ENCODE data around the gene TBX4.

The TBX4 gene

DNA sequence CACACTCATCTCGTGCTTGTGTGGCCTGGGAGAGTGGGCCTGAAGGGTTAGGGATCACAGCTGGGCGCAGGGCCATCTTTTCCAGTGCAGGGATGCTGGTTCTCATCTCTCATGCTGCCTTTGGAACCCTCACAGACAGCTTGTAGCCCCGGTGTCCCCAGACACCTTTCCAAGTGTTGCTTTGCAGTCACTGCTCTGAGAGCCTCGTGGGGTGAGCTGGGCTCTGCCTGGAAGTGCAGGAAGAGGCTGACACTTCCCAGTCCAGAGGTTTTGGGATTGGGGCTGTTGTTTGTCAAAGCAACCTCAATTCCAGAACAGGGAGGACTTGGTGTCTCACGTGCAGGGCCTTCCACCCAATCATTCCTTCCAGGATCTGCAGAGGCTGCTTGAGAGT is 28.2 kb downstream of the TBX4 start:
- Histone ChIP-seq H3K79me2 (ENCODE audit: insufficient read depth, low read depth) (no peaks in the 10 kb centered on the region), H3K4me2 (no peak overlapping the region), H3K9ac (no peak overlapping the region), H2AFZ (ENCODE audit: low read depth) (no peak overlapping the region), H4K20me1 (ENCODE audit: insufficient read depth) (no peaks in the 10 kb centered on the region), H3K27me3 (ENCODE audit: insufficient read depth, low read depth) (no peaks in the 10 kb centered on the region), H3K27ac (no peak overlapping the region), H3K36me3 (ENCODE audit: insufficient read depth) (no peaks in the 10 kb centered on the region), H3K4me1 (ENCODE audit: low read depth, poor library complexity, severe bottlenecking) (no peaks in the 10 kb centered on the region), H3K4me3 (IDR thresholded peaks at IDR 0.05; ENCODE audit: insufficient read depth, low read depth, low read length) (no peak overlapping the region)
- TF ChIP-seq CTCF (conservative IDR thresholded peaks at IDR 0.05; ENCODE audit: low read depth, low read length), result no peak

DNA sequence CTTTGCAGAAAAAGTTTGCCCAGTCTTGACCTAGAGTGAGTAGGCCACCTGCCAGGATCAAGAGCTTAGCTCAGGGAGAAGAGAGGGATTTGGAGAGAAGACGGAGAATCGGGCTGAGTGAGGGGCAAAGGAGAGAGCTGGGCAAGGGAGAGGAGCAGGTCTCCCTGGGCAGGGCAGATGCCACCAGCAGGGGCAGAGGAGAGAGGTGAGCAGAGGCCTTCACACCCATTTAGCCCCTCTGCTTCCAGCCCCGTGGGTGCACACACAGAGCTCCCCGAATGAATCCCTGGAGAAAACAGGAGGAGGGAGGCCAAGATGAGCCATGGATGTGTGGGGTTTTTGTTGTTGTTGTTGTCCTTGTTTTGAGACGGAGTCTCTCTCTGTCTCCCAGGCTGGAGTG is 29.2 kb downstream of the TBX4 start:
- Histone ChIP-seq H3K4me1 (ENCODE audit: low read depth, poor library complexity, severe bottlenecking) (no peaks in the 10 kb centered on the region), H3K36me3 (ENCODE audit: insufficient read depth) (no peaks in the 10 kb centered on the region), H2AFZ (ENCODE audit: low read depth) (no peak overlapping the region), H3K79me2 (ENCODE audit: insufficient read depth, low read depth) (no peaks in the 10 kb centered on the region), H3K9ac (no peak overlapping the region), H3K27ac (no peak overlapping the region), H3K27me3 (ENCODE audit: insufficient read depth, low read depth) (no peaks in the 10 kb centered on the region), H3K4me2 (no peak overlapping the region), H3K4me3 (IDR thresholded peaks at IDR 0.05; ENCODE audit: insufficient read depth, low read depth, low read length) (no peak overlapping the region), H4K20me1 (ENCODE audit: insufficient read depth) (no peaks in the 10 kb centered on the region)
- no peak for TF ChIP-seq CTCF (conservative IDR thresholded peaks at IDR 0.05; ENCODE audit: low read depth, low read length)

DNA sequence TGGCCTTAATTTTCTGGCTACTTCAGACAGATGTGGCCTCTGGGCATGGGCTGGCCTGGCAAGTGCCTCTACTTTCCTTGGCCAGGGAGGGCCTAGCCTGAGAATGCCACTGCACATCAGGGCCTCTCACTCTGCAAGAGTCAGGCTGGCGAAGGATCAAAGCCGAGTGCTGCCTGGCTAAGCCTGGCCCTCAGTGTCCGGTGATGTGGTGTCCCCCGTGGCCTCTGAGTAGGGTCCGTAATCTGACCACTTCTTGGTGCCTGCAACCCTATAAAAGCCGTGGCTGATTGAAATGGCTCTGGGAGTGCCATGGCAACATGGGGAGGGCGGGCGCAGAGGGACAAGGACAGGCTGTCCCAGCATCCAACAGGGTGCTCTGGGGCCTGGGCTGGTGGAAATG is 30.2 kb downstream of the TBX4 start:
- Histone ChIP-seq H3K36me3 (ENCODE audit: insufficient read depth) (no peaks in the 10 kb centered on the region), H3K9ac (no peak overlapping the region), H3K4me3 (IDR thresholded peaks at IDR 0.05; ENCODE audit: insufficient read depth, low read depth, low read length) (no peak overlapping the region), H3K4me2 (no peak overlapping the region), H3K27me3 (ENCODE audit: insufficient read depth, low read depth) (no peaks in the 10 kb centered on the region), H3K79me2 (ENCODE audit: insufficient read depth, low read depth) (no peaks in the 10 kb centered on the region), H3K27ac (no peak overlapping the region), H2AFZ (ENCODE audit: low read depth) (no peak overlapping the region), H4K20me1 (ENCODE audit: insufficient read depth) (no peaks in the 10 kb centered on the region), H3K4me1 (ENCODE audit: low read depth, poor library complexity, severe bottlenecking) (no peaks in the 10 kb centered on the region)
- no peak for TF ChIP-seq CTCF (conservative IDR thresholded peaks at IDR 0.05; ENCODE audit: low read depth, low read length)

- no peaks in the 10 kb centered on the region for H3K36me3 ChIP-seq (ENCODE audit: insufficient read depth)
- H3K4me1 ChIP-seq (ENCODE audit: low read depth, poor library complexity, severe bottlenecking), result no peaks in the 10 kb centered on the region
- no peak for TF ChIP-seq CTCF (conservative IDR thresholded peaks at IDR 0.05; ENCODE audit: low read depth, low read length)
- H2AFZ ChIP-seq (ENCODE audit: low read depth), result no peak overlapping the region
- H3K4me3 ChIP-seq (IDR thresholded peaks at IDR 0.05; ENCODE audit: insufficient read depth, low read depth, low read length), result no peak overlapping the region
- H4K20me1 ChIP-seq (ENCODE audit: insufficient read depth), result no peaks in the 10 kb centered on the region
- H3K27ac ChIP-seq, result no peak overlapping the region
- no peak overlapping the region for H3K4me2 ChIP-seq
- H3K79me2 ChIP-seq (ENCODE audit: insufficient read depth, low read depth), result no peaks in the 10 kb centered on the region
- H3K27me3 ChIP-seq (ENCODE audit: insufficient read depth, low read depth), result no peaks in the 10 kb centered on the region
- no peak overlapping the region for H3K9ac ChIP-seq
Observed at GRCh38 chr17:61483778-61484116, 31.5 kb downstream of the TBX4 start.

- Histone ChIP-seq H3K4me1 (ENCODE audit: low read depth, poor library complexity, severe bottlenecking) (no peaks in the 10 kb centered on the region), H3K27me3 (ENCODE audit: insufficient read depth, low read depth) (no peaks in the 10 kb centered on the region), H3K4me3 (IDR thresholded peaks at IDR 0.05; ENCODE audit: insufficient read depth, low read depth, low read length) (no peak overlapping the region), H3K79me2 (ENCODE audit: insufficient read depth, low read depth) (no peaks in the 10 kb centered on the region), H4K20me1 (ENCODE audit: insufficient read depth) (no peaks in the 10 kb centered on the region), H3K4me2 (no peak overlapping the region), H3K9ac (no peak overlapping the region), H2AFZ (ENCODE audit: low read depth) (no peak overlapping the region), H3K36me3 (ENCODE audit: insufficient read depth) (no peaks in the 10 kb centered on the region), H3K27ac (no peak overlapping the region)
- no peak for TF ChIP-seq CTCF (conservative IDR thresholded peaks at IDR 0.05; ENCODE audit: low read depth, low read length)
Observed at GRCh38 chr17:61484174-61484573, 32.0 kb downstream of the TBX4 start.

All from KMS-11 (cell line).